GM06990 (cell line): ENCODE data around the gene OTC.

Experiments
- DNase-seq: peaks from one replicate; pipeline ENCODE4 v3.0.0-alpha.2; 2011; ENCODE audit not compliant: insufficient read length; ENCODE audit errors: extremely low read depth
- H3K27me3 ChIP-seq: replicated peaks from 2 replicates; pipeline ENCODE4 v1.6.0; 2011; ENCODE audit warnings: low read length; ENCODE audit not compliant: control insufficient read depth, insufficient read depth
- H3K36me3 ChIP-seq: 2 replicates; pipeline ENCODE4 v1.5.1; 2011; ENCODE audit warnings: low read length; ENCODE audit not compliant: control insufficient read depth, insufficient read depth
- H3K4me3 ChIP-seq: replicated peaks from 2 replicates; pipeline ENCODE4 v1.5.1; 2011; ENCODE audit warnings: low read depth, mild to moderate bottlenecking, control low read depth, low read length
- TF ChIP-seq, protein P1 (sequence below): IDR thresholded peaks from 2 replicates; pipeline ENCODE4 v1.5.1; 2011; ENCODE audit warnings: low read length, control low read depth, mild to moderate bottlenecking, inconsistent platforms; ENCODE audit not compliant: insufficient read depth, poor library complexity, severe bottlenecking

Gene OTC

DNA sequence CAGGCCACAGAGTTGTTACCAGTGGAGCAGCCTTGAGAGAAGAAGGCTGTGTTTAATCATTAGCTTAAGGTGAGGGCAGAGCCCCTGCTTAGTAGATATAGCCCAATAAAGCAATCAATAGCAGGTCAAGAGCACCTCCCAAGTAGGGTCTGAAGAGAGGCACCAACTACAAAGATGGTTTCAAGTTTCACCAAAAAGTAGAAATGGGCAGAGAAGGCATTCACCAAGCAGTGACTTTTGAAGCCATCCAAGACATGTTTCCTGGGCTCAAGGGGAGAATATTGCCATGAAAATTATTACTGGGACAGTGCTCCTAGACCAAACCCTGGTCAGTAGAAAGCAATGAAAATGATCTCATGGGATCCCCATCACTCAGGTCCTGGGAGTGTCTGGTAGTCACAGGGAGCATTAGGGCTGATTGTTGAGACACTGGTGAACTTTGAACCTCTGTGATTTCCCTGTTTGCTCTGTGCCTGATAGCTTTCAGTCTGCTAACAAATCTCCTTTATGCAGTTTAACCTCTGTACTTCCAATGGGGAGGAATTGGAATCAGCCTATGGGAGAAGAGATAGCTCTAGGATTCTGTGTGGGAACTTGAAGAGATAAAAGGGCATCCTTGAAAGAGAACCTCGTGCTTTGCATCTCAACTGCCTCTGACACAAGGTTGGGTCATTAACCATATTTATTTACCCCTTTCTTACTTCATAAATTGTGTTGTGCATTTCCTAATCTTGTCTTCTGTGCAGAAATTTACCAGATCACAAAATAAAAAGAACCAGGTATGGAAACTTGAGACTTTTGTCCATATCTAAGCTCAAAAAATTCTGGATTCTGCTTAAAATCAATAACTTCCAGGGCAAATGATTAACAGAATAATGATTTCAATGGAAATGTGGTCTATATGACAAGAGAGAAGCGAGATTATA lies 9.3 kb upstream of the OTC start:
- no peak for DNase-seq
- TF ChIP-seq, protein P1, sequence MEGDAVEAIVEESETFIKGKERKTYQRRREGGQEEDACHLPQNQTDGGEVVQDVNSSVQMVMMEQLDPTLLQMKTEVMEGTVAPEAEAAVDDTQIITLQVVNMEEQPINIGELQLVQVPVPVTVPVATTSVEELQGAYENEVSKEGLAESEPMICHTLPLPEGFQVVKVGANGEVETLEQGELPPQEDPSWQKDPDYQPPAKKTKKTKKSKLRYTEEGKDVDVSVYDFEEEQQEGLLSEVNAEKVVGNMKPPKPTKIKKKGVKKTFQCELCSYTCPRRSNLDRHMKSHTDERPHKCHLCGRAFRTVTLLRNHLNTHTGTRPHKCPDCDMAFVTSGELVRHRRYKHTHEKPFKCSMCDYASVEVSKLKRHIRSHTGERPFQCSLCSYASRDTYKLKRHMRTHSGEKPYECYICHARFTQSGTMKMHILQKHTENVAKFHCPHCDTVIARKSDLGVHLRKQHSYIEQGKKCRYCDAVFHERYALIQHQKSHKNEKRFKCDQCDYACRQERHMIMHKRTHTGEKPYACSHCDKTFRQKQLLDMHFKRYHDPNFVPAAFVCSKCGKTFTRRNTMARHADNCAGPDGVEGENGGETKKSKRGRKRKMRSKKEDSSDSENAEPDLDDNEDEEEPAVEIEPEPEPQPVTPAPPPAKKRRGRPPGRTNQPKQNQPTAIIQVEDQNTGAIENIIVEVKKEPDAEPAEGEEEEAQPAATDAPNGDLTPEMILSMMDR: no peak
- H3K27me3 ChIP-seq: no peaks in the 10 kb centered on the region
- H3K4me3 ChIP-seq: no peak overlapping the region
- no peaks in the 10 kb centered on the region for H3K36me3 ChIP-seq

- no peak for DNase-seq
- H3K27me3 ChIP-seq: no peaks in the 10 kb centered on the region; the same call in 1 of the 2 replicates
- no peaks in the 10 kb centered on the region for H3K36me3 ChIP-seq
- TF ChIP-seq, protein P1: no peak
- no peak overlapping the region for H3K4me3 ChIP-seq
Observed at GRCh38 chrX:38346150-38346549, 6.3 kb upstream of the OTC start.

GRCh38 chrX:38347136-38347535 lies 5.3 kb upstream of the OTC start:
- Histone ChIP-seq H3K4me3 (no peak overlapping the region), H3K36me3 (no peaks in the 10 kb centered on the region), H3K27me3 (no peaks in the 10 kb centered on the region; the same call in 1 of the 2 replicates)
- no peak for DNase-seq
- TF ChIP-seq, protein P1: no peak

DNA sequence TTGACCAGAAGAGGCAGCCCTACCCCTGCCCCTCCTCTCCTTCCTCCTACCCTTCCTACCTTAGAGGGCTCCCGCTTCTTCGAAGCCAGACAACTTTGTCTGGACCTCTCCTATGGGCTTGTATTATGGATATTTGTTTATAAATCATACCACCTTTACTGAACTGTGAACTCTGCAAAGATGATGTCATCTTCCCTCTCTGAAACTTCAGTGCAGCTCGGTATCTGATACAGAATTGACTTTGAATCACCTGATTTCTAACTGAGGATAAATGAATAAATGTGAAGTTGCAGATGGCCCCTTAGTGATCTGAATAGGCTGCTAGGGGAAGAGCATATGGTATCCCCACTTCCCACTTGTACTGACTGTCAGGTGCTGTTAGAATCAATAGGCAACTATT lies 1.1 kb upstream of the OTC start:
- H3K4me3 ChIP-seq: no peak overlapping the region
- no peaks in the 10 kb centered on the region; the same call in 1 of the 2 replicates for H3K27me3 ChIP-seq
- no peak for DNase-seq
- no peaks in the 10 kb centered on the region for H3K36me3 ChIP-seq
- TF ChIP-seq, protein P1: no peak

DNA sequence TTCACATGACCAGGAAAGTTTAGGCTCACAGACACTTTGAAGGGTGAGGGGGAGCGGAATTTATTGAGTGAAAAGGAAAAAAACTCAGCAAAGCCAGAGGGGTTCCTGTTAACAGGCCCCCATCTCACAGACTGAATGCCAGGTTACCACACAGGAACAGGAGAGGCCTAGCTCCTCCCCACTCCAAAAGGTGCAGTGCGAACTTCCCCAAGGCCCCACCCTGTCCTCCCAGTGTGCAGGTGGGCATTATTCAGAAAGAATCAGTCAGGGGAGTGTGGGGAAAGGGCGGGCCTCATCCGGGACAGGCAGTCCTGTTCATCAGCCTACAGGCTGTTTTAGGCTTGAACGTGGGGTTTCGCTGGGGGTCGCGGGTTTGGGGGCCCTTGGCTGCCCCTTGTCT lies 4.0 kb downstream of the OTC start:
- H3K27me3 ChIP-seq: no peaks in the 10 kb centered on the region
- H3K4me3 ChIP-seq: no peak overlapping the region
- H3K36me3 ChIP-seq: no peaks in the 10 kb centered on the region
- TF ChIP-seq, protein P1: no peak
- DNase-seq: no peak
